ENCODE measurements around the gene ACTR10. TPM values are rescaled to one million over a fixed set of nuclear protein-coding genes. Genes with fewer than 3 reads are reported as not detected.
A peak's percentile ranks its signal among the peaks of the same experiment; 100 is the strongest.

Gene ACTR10
- total RNA-seq, 4 donors from 2014 or later: 70.6 to 104 (median 88.8) TPM

GRCh38 chr14:58152014-58152857, 47.7 kb upstream of the ACTR10 start, which contains the start of gene ARMH4:
ARMH4 (minus strand) TSS chr14:58152213; CDS start chr14:58139358, 12,855 bp downstream.
- Histone ChIP-seq H3K9me3 (no peaks in the 10 kb centered on the region), H3K4me3 (peak within 1 kb of the TSS; percentile 55 to 88 (median 71)), H3K27ac (peak within 1 kb of the TSS in 2 of 4 donors; percentile 41 to 44), H3K4me1 (peaks cover 6 to 13% of the 10 kb centered on the region in 2 donors), H3K27me3 (peaks cover 0 to 4% (median 0%) of the 10 kb centered on the region in 3 donors), H3K36me3 (no peaks in the 10 kb centered on the region)
- TF ChIP-seq, protein P1, sequence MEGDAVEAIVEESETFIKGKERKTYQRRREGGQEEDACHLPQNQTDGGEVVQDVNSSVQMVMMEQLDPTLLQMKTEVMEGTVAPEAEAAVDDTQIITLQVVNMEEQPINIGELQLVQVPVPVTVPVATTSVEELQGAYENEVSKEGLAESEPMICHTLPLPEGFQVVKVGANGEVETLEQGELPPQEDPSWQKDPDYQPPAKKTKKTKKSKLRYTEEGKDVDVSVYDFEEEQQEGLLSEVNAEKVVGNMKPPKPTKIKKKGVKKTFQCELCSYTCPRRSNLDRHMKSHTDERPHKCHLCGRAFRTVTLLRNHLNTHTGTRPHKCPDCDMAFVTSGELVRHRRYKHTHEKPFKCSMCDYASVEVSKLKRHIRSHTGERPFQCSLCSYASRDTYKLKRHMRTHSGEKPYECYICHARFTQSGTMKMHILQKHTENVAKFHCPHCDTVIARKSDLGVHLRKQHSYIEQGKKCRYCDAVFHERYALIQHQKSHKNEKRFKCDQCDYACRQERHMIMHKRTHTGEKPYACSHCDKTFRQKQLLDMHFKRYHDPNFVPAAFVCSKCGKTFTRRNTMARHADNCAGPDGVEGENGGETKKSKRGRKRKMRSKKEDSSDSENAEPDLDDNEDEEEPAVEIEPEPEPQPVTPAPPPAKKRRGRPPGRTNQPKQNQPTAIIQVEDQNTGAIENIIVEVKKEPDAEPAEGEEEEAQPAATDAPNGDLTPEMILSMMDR (IDR thresholded peaks at IDR 0.05 in 4 of 5, conservative IDR thresholded peaks at IDR 0.05 in 1 of 5): peak in 1 of 5 experiments; percentile 29
- TF ChIP-seq POLR2A (IDR thresholded peaks at IDR 0.05): peak; percentile 39 to 71
- peak; percentile 56 to 57 for DNase-seq
- ATAC-seq: peak; percentile 82 to 92
- intact Hi-C loops (cut with DNase I; ENCODE audit: low total_unique reads): no loop called here
- in situ Hi-C loops (cut with MboI; ENCODE audit: low sequenced_read_pairs in 4 of 4): no loop called here

DNA sequence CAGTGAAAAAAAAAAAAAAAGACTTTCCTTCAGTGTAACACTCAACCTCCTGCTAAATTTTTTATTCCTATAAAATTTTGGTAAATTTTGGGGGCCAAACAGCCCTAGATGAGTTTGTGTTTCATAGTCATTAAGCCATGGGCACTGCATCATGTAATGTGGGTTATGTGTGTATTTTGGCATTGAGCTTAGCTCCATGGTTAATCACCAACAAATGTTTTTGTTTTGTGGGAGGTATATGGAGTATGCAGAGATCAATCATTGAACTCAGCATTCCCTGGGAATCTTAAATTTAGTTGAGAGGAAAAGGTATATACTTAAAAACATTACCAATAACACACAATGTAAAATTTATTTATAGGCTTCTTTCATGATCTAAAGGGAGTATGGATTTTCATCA, 39.4 kb upstream of the ACTR10 start:
- in situ Hi-C loops (cut with MboI; ENCODE audit: low sequenced_read_pairs in 4 of 4): loop anchor here in 2 of 4 donors (5.0 to 10.0 kb wide), 2 partner anchors 48 to 56 kb away; no protein-coding TSS in a partner anchor
- Histone ChIP-seq H3K27me3 (no peaks in the 10 kb centered on the region), H3K4me3 (no peak overlapping the region), H3K36me3 (no peaks in the 10 kb centered on the region), H3K27ac (no peak overlapping the region), H3K4me1 (no peaks in the 10 kb centered on the region), H3K9me3 (no peaks in the 10 kb centered on the region)
- TF ChIP-seq, protein P1 (IDR thresholded peaks at IDR 0.05 in 4 of 5, conservative IDR thresholded peaks at IDR 0.05 in 1 of 5): no peak
- no peak for TF ChIP-seq POLR2A (IDR thresholded peaks at IDR 0.05)
- intact Hi-C loops (cut with DNase I; ENCODE audit: low total_unique reads): no loop called here
- ATAC-seq (no peak), DNase-seq (no peak)

DNA sequence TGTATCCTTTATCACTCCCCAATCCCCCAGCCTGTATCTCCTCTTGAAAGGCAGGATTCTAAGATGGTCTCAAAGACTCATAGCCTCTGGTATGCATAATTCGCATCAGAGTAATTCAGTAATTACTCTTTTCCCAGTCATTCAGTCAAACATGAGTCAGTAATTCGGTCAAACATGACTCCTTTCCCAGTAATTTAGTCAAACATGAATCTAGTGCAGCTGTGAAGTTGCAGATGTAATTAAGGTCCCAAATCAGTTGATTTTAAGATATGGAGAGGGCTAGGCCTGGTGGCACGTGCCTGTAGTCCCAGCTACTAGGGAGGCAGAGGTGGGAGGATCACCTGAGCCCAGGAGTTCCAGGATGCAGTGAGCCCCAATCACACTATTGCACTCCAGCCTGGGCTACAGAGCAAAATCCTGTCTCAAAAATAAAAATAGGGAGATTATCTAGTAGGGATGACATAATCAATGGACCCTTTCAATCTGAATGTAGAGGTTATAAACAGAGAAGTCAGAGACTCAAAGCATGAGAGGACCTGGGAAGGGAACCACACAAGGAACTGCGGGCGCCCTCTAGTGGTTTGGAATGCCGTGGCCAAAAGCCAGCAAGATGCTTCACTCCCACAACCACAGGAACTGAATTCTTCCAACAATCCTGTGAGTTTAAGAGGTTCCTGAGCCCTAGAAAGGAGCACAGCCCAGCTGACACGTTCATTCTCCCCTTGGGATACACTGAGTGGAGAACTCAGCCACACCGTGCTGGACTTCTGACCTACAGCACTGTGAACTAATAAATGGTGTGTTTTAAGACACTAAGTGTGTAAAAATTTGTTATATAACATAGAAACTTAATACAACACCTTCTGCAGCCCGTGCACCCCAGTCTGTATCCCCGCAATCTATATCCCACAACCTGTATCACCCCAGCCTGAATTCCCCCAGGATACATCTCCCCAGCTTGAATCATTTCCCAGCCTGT, 33.7 kb upstream of the ACTR10 start:
- Histone ChIP-seq H3K4me3 (no peak overlapping the region), H3K4me1 (peaks cover 0 to 2% of the 10 kb centered on the region in 2 donors), H3K27me3 (no peaks in the 10 kb centered on the region), H3K27ac (no peak overlapping the region), H3K36me3 (no peaks in the 10 kb centered on the region), H3K9me3 (no peaks in the 10 kb centered on the region)
- TF ChIP-seq, protein P1 (IDR thresholded peaks at IDR 0.05 in 4 of 5, conservative IDR thresholded peaks at IDR 0.05 in 1 of 5): peak; percentile 47 to 80 (median 60)
- no peak for TF ChIP-seq POLR2A (IDR thresholded peaks at IDR 0.05)
- intact Hi-C loops (cut with DNase I; ENCODE audit: low total_unique reads): loop anchor here (2.0 kb wide), 1 partner anchor 57 kb away; no protein-coding TSS in a partner anchor
- in situ Hi-C loops (cut with MboI; ENCODE audit: low sequenced_read_pairs in 4 of 4): loop anchor here in 1 of 4 donors (10.0 kb wide), 1 partner anchor 61 kb away; no protein-coding TSS in a partner anchor
- DNase-seq: peak; percentile 17 to 61
- ATAC-seq: peak; percentile 45 to 46

GRCh38 chr14:58167057-58167456, 32.9 kb upstream of the ACTR10 start:
- Histone ChIP-seq H3K4me3 (no peak overlapping the region), H3K4me1 (peaks cover 0 to 3% of the 10 kb centered on the region in 2 donors), H3K9me3 (no peaks in the 10 kb centered on the region), H3K36me3 (no peaks in the 10 kb centered on the region), H3K27ac (no peak overlapping the region), H3K27me3 (no peaks in the 10 kb centered on the region)
- TF ChIP-seq, protein P1 (IDR thresholded peaks at IDR 0.05 in 4 of 5, conservative IDR thresholded peaks at IDR 0.05 in 1 of 5): no peak
- TF ChIP-seq POLR2A (IDR thresholded peaks at IDR 0.05): no peak
- DNase-seq (no peak), ATAC-seq (no peak)
- intact Hi-C loops (cut with DNase I; ENCODE audit: low total_unique reads): loop anchor here (2.0 kb wide), 1 partner anchor 58 kb away; no protein-coding TSS in a partner anchor
- in situ Hi-C loops (cut with MboI; ENCODE audit: low sequenced_read_pairs in 4 of 4): loop anchor here in 1 of 4 donors (10.0 kb wide), 1 partner anchor 62 kb away; no protein-coding TSS in a partner anchor

All from gastrocnemius medialis (tissue), 4 donors.